Heart right ventricle (tissue), 16 donors: ENCODE data around the gene PKN2. TPM values are rescaled to one million over a fixed set of nuclear protein-coding genes. Genes with fewer than 3 reads are reported as not detected.

Experiments
- ATAC-seq, 8 donors: fragments of 200-7000 bp; cut with Tn5 transposase; one replicate each; pipeline ENCODE4 v1.9.1; 2020; ENCODE audit warnings: mild to moderate bottlenecking in 8 of 8, moderate library complexity in 8 of 8, moderate number of reproducible peaks in 1 of 8
- DNase-seq, 2 donors: peaks; one replicate each; pipeline ENCODE4 v3.0.0-alpha.2; 2020
- H3K27ac ChIP-seq, 10 donors: fragments of 200-600 bp; sonication (generic) in 2 of 10; one replicate each; pipeline versions ENCODE4 v1.5.0 to v1.8.0; 2020 to 2022; ENCODE audit warnings: mild to moderate bottlenecking in 3 of 10
- H3K27me3 ChIP-seq, 7 donors: fragments of 200-600 bp; one replicate each; pipeline ENCODE4 v1.8.0; 2021 to 2022; ENCODE audit warnings: mild to moderate bottlenecking in 2 of 7
- H3K36me3 ChIP-seq, 9 donors: fragments of 200-600 bp; sonication (generic) in 1 of 9; one replicate each; pipeline versions ENCODE4 v1.5.0 to v1.8.0; 2020 to 2022; ENCODE audit warnings: mild to moderate bottlenecking in 2 of 9
- H3K4me1 ChIP-seq, 9 donors: fragments of 200-600 bp; sonication (generic) in 1 of 9; one replicate each; pipeline versions ENCODE4 v1.5.0 to v1.8.0; 2020 to 2022; ENCODE audit warnings: mild to moderate bottlenecking in 4 of 9
- H3K4me3 ChIP-seq, 10 donors: fragments of 200-600 bp; sonication (generic) in 2 of 10; one replicate each; pipeline versions ENCODE4 v1.5.0 to v1.8.0; 2020 to 2022; ENCODE audit warnings: mild to moderate bottlenecking in 7 of 10, moderate library complexity in 2 of 10
- H3K9me3 ChIP-seq, 11 donors: fragments of 200-600 bp in 10 of 11; sonication (generic) in 2 of 11; one replicate each; pipeline versions ENCODE4 v1.5.0 to v1.8.0; 2013 to 2022; ENCODE audit warnings: mild to moderate bottlenecking in 2 of 11, control low read depth in 1 of 11, moderate library complexity in 1 of 11
- WGBS, 2 donors: extraction: QIAGEN DNeasy Blood & Tissue Kit; methylation state at CpG; one replicate each; pipeline ENCODE4 v1.1.7; 2013; ENCODE audit warnings: inconsistent platforms in 1 of 2; 5-methylcytosine and 5-hydroxymethylcytosine counted together
- intact Hi-C, 10 donors: fragments of 100-400 bp; cut with DNase I; formaldehyde crosslinking; loops; one replicate each; pipeline versions ENCODE4 v1.11.1 to v1.14.2; 2022
- polyA plus RNA-seq, 2 donors: library from polyadenylated mRNA; stranded (reverse); fragments of 200-250 nt; gene quantifications; one replicate each; pipeline ENCODE4 v1.2.3, GENCODE V29; 2013
- total RNA-seq, 10 donors: library from RNA; stranded (reverse); fragmentation: NEBNext Ultra II Directional in 3 of 10; extraction: Animal tissue kit (Norgen Biotek cat#: 25700) in 3 of 10; gene quantifications; one replicate each; pipeline versions ENCODE4 v1.2.1 to v1.2.4, GENCODE V29; 2021 to 2023
- TF ChIP-seq, protein P1 (sequence below), 9 donors: fragments of 200-600 bp; sonication (generic) in 2 of 9; IDR thresholded peaks; one replicate each; pipeline versions ENCODE4 v1.5.0 to v1.8.0; 2021 to 2022; ENCODE audit warnings: antibody characterized with exemption in 9 of 9, mild to moderate bottlenecking in 5 of 9, moderate library complexity in 1 of 9
- donor health status: Arrhythmogenic right ventricular cardiomyopathy.
- donor health status: ischemic (EF 13 %, LVEDD 7.1; RV severe dilation, severe dysfunction).
- donor health status: healthy with polysubstance abuse.
- donor health status: DM: no; HTN: yes; CAD: no.
- donor health status: DM: no; HTN: no; CAD: no.
- donor health status: ischemic (EF 25% LVEDD 6.9; RV normal size, moderate dysfunction).
- donor health status: ischemic (EF 25% LVEDD 5.7; RV mildly dilated, moderate dysfunction).
- donor health status: healthy.
- donor health status: DM: yes; HTN: yes; CAD: no.
- donor health status: Ischemic cardiomyopathy.
- donor health status: ischemic (EF 35%, LVEDD 5.7; RV mildly dilated, moderate dysfunction).
- donor health status: nonischemic (EF 11% LVEDD 7.7; RV severe dilation, severe dysfunction).
- donor health status: DM: yes; HTN: yes; CAD: no.
- donor health status: PGD.
- donor health status: ischemic (EF 29% LVEDD 5.4; RV normal size, mild dysfunction).
- donor health status: nonischemic (EF 23%, LVEDD 6.1; RV moderate dilation, normal function).

PKN2 gene
- total and polyA plus RNA-seq, 12 donors = 6.2 to 42.8 (median 33.6) TPM

GRCh38 chr1:88691540-88691939 lies 7.5 kb downstream of the PKN2 start:
- WGBS, 2 donors = 53 to 61% methylated on average over 3 of the region's 3 CpGs
- intact Hi-C loops = no loop called here
- H3K4me1 ChIP-seq = peaks cover 0 to 29% (median 16%) of the 10 kb centered on the region in 9 donors
- H3K9me3 ChIP-seq = no peaks in the 10 kb centered on the region
- peak in 1 of 8 donors; percentile 39 for ATAC-seq
- H3K36me3 ChIP-seq = peaks cover 0 to 26% (median 0%) of the 10 kb centered on the region in 9 donors
- no peak overlapping the region for H3K27ac ChIP-seq
- TF ChIP-seq, protein P1, sequence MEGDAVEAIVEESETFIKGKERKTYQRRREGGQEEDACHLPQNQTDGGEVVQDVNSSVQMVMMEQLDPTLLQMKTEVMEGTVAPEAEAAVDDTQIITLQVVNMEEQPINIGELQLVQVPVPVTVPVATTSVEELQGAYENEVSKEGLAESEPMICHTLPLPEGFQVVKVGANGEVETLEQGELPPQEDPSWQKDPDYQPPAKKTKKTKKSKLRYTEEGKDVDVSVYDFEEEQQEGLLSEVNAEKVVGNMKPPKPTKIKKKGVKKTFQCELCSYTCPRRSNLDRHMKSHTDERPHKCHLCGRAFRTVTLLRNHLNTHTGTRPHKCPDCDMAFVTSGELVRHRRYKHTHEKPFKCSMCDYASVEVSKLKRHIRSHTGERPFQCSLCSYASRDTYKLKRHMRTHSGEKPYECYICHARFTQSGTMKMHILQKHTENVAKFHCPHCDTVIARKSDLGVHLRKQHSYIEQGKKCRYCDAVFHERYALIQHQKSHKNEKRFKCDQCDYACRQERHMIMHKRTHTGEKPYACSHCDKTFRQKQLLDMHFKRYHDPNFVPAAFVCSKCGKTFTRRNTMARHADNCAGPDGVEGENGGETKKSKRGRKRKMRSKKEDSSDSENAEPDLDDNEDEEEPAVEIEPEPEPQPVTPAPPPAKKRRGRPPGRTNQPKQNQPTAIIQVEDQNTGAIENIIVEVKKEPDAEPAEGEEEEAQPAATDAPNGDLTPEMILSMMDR (IDR thresholded peaks at IDR 0.05) = no peak
- H3K27me3 ChIP-seq = no peaks in the 10 kb centered on the region
- no peak overlapping the region for H3K4me3 ChIP-seq
- no peak for DNase-seq

- Histone ChIP-seq H3K36me3 (peaks cover 0 to 28% (median 0%) of the 10 kb centered on the region in 9 donors), H3K9me3 (peaks cover 0 to 5% (median 0%) of the 10 kb centered on the region in 11 donors), H3K4me3 (no peak overlapping the region), H3K4me1 (peaks cover 0 to 60% (median 29%) of the 10 kb centered on the region in 9 donors), H3K27me3 (no peaks in the 10 kb centered on the region), H3K27ac (no peak overlapping the region)
- intact Hi-C loops = no loop called here
- no peak for DNase-seq
- no peak for ATAC-seq
- WGBS, 2 donors = 77 to 84% methylated on average over 3 of the region's 3 CpGs
- TF ChIP-seq, protein P1 (IDR thresholded peaks at IDR 0.05) = no peak
Observed at GRCh38 chr1:88695781-88696180, 11.7 kb downstream of the PKN2 start.

- DNase-seq = no peak
Observed at GRCh38 chr1:88697503-88697902, 13.4 kb downstream of the PKN2 start.

GRCh38 chr1:88698140-88698539 lies 14.1 kb downstream of the PKN2 start:
- Histone ChIP-seq H3K9me3 (peaks cover 0 to 5% (median 0%) of the 10 kb centered on the region in 11 donors), H3K4me3 (no peak overlapping the region), H3K36me3 (peaks cover 0 to 19% (median 0%) of the 10 kb centered on the region in 9 donors), H3K27me3 (no peaks in the 10 kb centered on the region), H3K4me1 (peaks cover 0 to 73% (median 35%) of the 10 kb centered on the region in 9 donors), H3K27ac (peak overlapping the region in 2 of 10 donors; percentile 18 to 34)
- TF ChIP-seq, protein P1 (IDR thresholded peaks at IDR 0.05) = no peak
- intact Hi-C loops = no loop called here
- DNase-seq (no peak), ATAC-seq (peak in 2 of 8 donors; percentile 35 to 43)
- WGBS, 2 donors = 52 to 55% methylated on average over 2 of the region's 2 CpGs

More at GRCh38 chr1:88697503-88697902, 13.4 kb downstream of the PKN2 start:
- Histone ChIP-seq H3K36me3 (peaks cover 0 to 19% (median 0%) of the 10 kb centered on the region in 9 donors), H3K27ac (no peak overlapping the region), H3K9me3 (peaks cover 0 to 5% (median 0%) of the 10 kb centered on the region in 11 donors), H3K27me3 (no peaks in the 10 kb centered on the region), H3K4me3 (no peak overlapping the region), H3K4me1 (peaks cover 0 to 66% (median 35%) of the 10 kb centered on the region in 9 donors)
- TF ChIP-seq, protein P1 (IDR thresholded peaks at IDR 0.05) = no peak
- intact Hi-C loops = no loop called here
- ATAC-seq = no peak
